Suprapubic skin (tissue), 4 donors: ENCODE results near the gene ARID1B.

Experiments
- EP300 ChIP-seq: sonication (generic); formaldehyde crosslinking; IDR thresholded peaks from one replicate; pipeline ENCODE4 v1.6.1; 2017; ENCODE audit warnings: antibody characterized with exemption
- POLR2A ChIP-seq, 2 donors: fragments of 450-650 bp; IDR thresholded peaks; one replicate each; pipeline ENCODE4 v1.6.1; 2017; ENCODE audit warnings: antibody characterized with exemption in 2 of 2, mild to moderate bottlenecking in 2 of 2, moderate library complexity in 2 of 2
- POLR2AphosphoS5 ChIP-seq, 3 donors: sonication (generic); formaldehyde crosslinking; IDR thresholded peaks; one replicate each; pipeline ENCODE4 v1.6.1; 2017; ENCODE audit warnings: antibody characterized with exemption in 3 of 3
- TF ChIP-seq, protein P1 (sequence below), 2 donors: fragments of 200-600 bp in 1 of 2; fragments of 450-650 bp in 1 of 2; sonication (generic) in 1 of 2; IDR thresholded peaks; one replicate each; pipeline ENCODE4 v1.5.1; 2016 to 2019; ENCODE audit warnings: antibody characterized with exemption in 2 of 2, mild to moderate bottlenecking in 1 of 2, moderate library complexity in 1 of 2

DNA sequence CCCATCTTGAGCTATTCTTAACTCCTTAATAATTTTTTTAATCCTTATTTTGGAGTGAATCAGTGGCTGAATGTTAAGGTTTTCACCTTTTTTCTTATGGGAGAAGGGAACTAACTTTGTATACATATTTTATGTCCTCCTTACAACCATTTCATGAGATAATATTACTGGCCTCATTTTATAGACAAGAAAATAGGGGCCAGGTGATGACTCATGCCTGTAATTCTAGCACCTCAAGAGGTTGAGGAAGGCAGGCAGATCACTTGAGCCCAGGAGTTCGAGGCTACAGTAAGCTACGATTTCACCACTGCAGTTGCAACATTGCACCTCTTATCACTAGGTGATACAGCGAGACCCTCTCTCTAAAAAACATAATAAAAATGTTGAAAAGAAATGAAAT, 417.5 kb downstream of the ARID1B start:
- TF ChIP-seq, protein P1, sequence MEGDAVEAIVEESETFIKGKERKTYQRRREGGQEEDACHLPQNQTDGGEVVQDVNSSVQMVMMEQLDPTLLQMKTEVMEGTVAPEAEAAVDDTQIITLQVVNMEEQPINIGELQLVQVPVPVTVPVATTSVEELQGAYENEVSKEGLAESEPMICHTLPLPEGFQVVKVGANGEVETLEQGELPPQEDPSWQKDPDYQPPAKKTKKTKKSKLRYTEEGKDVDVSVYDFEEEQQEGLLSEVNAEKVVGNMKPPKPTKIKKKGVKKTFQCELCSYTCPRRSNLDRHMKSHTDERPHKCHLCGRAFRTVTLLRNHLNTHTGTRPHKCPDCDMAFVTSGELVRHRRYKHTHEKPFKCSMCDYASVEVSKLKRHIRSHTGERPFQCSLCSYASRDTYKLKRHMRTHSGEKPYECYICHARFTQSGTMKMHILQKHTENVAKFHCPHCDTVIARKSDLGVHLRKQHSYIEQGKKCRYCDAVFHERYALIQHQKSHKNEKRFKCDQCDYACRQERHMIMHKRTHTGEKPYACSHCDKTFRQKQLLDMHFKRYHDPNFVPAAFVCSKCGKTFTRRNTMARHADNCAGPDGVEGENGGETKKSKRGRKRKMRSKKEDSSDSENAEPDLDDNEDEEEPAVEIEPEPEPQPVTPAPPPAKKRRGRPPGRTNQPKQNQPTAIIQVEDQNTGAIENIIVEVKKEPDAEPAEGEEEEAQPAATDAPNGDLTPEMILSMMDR (IDR thresholded peaks at IDR 0.05) = no peak
- TF ChIP-seq EP300 (no peak), POLR2A (IDR thresholded peaks at IDR 0.05) (no peak), POLR2AphosphoS5 (IDR thresholded peaks at IDR 0.05) (no peak)
